GM19351 (cell line): ENCODE measurements around the gene NOP53.
"Not testable (repeated sequence)": the region's sequence is repeated elsewhere in the genome, so short reads cannot be mapped to it uniquely, and the experiment has no call there.

Experiments used
- ATAC-seq: cut with Tn5 transposase; IDR thresholded peaks from one replicate; pipeline ENCODE4 v1.9.1; 2021; ENCODE audit warnings: mild to moderate bottlenecking, moderate library complexity; ENCODE audit not compliant: unreplicated experiment

The NOP53 gene

DNA sequence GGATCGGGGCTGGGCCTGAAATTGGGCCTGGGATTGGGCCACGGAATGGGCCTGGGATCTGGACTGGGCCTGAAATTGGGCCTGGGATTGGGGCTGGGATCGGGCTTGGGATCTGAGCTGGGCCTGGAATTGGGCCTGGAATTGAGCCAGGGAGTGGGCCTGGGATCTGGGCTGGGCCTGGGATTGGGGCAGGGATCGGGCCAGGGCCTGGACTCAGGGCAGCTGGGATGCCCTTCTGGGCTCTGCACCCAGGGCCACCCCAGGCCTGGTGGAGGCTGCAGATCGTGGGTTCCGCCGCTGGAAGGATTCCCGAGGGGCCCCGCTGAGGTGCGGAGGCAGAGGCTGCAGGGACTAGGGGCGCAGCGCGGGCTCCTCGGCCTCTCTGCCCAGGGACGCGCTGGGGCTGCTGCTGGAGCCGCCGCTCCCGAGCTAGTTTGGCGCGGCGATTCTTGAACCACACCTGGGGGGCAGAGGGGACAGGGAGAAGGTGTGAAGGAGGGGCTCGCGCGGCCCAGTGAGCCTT lies 57.2 kb downstream of the NOP53 start:
- ATAC-seq: no peak

GRCh38 chr19:47803148-47803547 lies 57.8 kb downstream of the NOP53 start:
- ATAC-seq: not testable (repeated sequence)

DNA sequence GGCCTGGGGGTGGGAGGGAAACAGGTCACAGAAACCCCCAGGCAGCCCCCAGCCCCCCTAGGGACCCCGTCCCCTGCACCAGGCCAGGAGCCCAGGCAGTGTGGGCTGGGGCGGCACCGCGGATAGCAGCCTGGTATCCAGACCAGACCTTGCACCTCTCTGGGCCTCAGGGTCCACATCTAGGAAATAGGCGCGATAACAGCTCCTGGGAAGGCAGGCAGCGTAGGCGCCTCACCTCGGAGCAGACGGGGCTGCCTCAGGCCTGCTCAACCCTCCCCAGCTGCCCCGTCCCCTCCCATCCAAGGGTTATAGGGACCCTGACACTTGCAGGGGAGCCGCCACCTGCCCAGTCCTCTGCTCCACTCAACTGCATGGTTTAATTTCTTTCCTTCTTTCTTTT lies 58.3 kb downstream of the NOP53 start:
- not testable (repeated sequence) for ATAC-seq

GRCh38 chr19:47804451-47804850 lies 59.1 kb downstream of the NOP53 start, which contains the start of gene TPRX1:
Gene TPRX1 (minus strand): TSS chr19:47804551. CDS start chr19:47804539, 12 bp downstream.
- not testable (repeated sequence) for ATAC-seq

DNA sequence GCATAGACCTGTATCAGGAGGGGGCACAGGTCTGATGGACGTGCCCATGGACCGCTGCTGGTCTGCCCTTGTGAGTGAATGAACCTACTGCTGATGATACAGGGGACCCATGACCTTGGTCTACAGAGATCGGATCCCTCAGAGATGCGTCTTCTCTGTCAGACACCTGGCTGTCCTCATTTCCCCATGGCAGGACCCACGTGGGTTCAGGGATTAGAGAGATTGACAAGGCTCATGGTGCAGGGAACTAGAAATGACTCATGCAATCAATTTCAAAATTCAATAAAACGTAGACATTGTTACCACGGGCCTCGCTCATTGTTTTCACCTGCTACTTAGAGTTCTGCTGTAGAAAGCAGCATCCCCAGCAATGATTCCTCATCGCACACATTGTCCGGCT lies 60.0 kb downstream of the NOP53 start:
- ATAC-seq: no peak

- ATAC-seq: no peak
These were observed 61.1 kb downstream of the NOP53 start for GRCh38 chr19:47806435-47806834.
